GM18505 (cell line): ENCODE measurements around the gene TAOK3.
"Not testable (repeated sequence)": the region's sequence is repeated elsewhere in the genome, so short reads cannot be mapped to it uniquely, and the experiment has no call there.

Experiments used
- ATAC-seq: cut with Tn5 transposase; IDR thresholded peaks from one replicate; pipeline ENCODE4 v1.9.1; 2021; ENCODE audit not compliant: unreplicated experiment
- POLR2A ChIP-seq: IDR thresholded peaks from 4 replicates; pipeline ENCODE4 v1.6.1; 2011; ENCODE audit warnings: borderline replicate concordance; ENCODE audit not compliant: insufficient read depth, insufficient read length; ENCODE audit errors: extremely low read depth

TAOK3 gene

GRCh38 chr12:118318744-118319143, 54.0 kb downstream of the TAOK3 start:
- TF ChIP-seq POLR2A, result no peak
- ATAC-seq, result no peak

DNA sequence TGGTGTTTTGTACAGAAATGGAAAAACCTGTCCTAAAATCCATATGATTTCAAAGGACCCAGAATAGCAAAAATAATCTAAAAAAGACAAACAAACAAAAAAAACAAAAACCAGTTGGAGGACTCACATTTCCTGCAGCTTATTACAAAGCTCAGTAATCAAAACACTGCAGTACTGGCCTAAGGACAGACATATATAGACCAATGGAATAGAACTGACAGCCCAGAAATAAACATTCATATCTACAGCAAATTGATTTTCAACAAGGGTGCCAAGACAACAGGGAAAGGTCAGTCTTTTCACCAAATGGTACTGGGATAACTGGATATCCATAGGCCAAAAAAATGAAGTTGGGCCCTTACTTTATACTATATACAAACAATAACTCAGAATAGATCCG, 55.0 kb downstream of the TAOK3 start:
- no peak for TF ChIP-seq POLR2A
- no peak for ATAC-seq

DNA sequence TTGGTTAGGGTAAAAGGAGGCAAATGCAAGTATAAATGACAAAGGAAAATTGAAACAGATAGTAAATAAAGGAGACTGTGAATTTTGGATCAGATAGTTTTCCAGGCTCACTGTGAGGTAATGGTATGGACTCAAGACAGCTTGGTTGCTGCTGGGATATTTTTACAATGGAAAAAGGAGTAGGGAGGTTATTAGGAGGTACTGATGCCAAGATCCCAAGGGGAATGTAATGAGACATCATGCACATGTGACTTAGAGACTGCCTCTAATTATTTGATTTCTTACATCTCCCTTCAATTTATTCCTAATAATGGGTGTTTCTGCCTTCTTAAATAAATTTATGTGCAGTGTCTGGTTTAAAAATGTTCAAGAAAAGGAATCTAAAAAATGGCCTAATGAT, 56.9 kb downstream of the TAOK3 start:
- no peak for ATAC-seq

GRCh38 chr12:118312578-118312977, 60.1 kb downstream of the TAOK3 start:
- ATAC-seq, result no peak
- no peak for TF ChIP-seq POLR2A

More for the DNA sequence above, 56.9 kb downstream of the TAOK3 start:
- no peak for TF ChIP-seq POLR2A

GRCh38 chr12:118311666-118312065, 61.0 kb downstream of the TAOK3 start:
- TF ChIP-seq POLR2A, result no peak
- no peak for ATAC-seq

- ATAC-seq, result no peak
- no peak for TF ChIP-seq POLR2A
These were observed 62.4 kb downstream of the TAOK3 start for GRCh38 chr12:118310320-118310719.

DNA sequence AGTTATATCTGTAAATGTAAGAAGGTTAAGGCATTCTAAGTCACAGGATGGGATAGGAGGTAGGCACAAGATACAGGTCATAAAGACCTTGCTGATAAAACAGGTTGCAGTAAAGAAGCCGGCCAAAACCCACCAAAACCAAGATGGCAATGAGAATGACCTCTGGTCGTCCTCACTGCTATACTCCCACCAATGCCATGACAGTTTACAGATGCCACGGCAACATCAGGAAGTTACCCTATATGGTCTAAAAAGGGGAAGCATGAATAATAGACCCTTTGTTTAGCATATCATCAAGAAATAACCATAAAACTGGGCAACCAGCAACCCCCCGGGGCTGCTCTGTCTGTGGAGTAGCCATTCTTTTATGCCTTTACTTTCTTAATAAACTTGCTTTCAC, 64.7 kb downstream of the TAOK3 start:
- not testable (repeated sequence) for ATAC-seq

DNA sequence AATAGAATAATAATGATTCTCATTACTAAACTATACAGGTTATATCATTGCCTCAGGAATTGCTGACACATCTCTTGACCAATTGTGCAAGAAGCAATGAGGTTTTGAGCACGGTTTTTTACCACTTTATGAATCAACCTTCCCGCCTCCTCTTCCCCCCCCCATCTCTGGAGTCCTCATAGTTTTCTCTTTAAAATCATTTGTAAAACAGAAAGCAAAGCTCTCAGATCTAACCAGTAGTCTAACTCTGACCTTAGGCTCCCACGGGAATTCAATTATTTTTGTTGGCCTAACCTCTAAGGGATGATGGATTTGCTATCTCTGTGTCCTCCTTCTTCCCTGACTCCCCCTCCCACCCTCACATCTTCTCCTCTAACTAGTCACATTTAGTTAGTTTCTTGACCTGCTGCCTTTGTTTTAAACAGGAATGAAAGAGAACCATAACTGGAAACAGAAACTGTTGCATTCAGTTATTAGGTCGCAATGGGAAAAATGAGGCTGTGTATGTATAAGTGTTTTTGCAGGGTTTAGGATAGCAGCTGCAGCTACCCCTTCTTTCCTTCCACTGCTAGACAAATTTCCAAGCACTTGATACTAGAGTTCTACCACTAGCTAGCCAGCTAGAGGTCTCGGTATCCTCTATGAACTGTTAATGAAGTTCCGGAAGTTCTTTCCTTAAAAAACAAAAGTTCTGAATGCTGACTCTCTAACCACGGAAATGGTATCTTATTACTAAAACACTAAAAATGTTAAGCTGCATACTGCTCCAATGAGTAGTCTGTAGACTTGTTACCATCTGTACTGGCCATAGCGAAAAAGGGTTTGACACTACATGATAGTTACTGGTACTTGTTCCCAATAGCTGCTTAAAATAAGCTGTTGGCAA, 65.4 kb downstream of the TAOK3 start:
- no peak for TF ChIP-seq POLR2A
- ATAC-seq, result no peak

- no peak for ATAC-seq
These were observed 68.6 kb downstream of the TAOK3 start for GRCh38 chr12:118304093-118304492.

DNA sequence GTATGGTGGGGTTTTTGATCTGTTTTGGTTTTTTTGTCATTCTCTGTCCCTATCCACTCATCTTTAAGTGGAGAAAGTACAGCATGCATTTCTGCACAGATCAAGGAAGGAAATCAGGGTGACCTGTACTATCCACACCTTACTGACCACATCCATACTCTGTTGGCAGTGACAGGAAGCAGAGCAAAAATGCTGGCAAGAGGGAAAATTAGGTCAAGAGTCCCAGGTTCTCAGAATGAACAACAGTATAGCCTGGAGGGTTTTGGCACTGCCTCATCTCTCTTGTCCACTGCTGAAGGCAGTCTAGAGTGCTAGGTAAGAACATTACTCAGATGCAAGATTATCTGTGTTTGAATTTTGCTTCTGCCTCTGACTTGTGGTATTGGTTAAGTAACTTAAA, 70.7 kb downstream of the TAOK3 start:
- no peak for ATAC-seq
- TF ChIP-seq POLR2A, result no peak

More at GRCh38 chr12:118304093-118304492, 68.6 kb downstream of the TAOK3 start:
- no peak for TF ChIP-seq POLR2A

- TF ChIP-seq POLR2A, result no peak
- ATAC-seq, result no peak
These were observed 72.8 kb downstream of the TAOK3 start for GRCh38 chr12:118299791-118300460.

GRCh38 chr12:118297284-118297683, 75.4 kb downstream of the TAOK3 start:
- ATAC-seq, result no peak
- no peak for TF ChIP-seq POLR2A

DNA sequence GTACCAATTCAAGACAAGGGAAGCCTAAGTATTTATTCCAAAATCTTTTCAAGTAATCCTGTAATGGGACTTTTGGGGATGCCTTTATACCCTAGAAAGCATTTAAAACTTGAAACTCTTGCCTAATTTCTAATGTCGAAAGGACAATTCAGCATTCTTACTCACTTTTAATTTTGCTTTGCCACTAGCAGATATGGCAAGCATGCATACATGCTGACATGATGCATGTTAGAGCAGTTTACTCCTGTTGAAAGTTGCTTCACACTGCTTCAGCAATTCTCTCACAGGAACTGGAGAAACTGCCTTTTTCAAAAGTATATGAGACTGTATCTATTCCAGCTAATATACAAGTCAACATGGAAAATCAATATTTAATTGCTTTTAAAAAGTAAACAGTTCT, 79.9 kb downstream of the TAOK3 start:
- no peak for ATAC-seq
- no peak for TF ChIP-seq POLR2A

- no peak for TF ChIP-seq POLR2A
- no peak for ATAC-seq
These were observed 82.6 kb downstream of the TAOK3 start for GRCh38 chr12:118290130-118290529.
